ENCODE measurements around the gene ZNF490.

The ZNF490 gene

DNA sequence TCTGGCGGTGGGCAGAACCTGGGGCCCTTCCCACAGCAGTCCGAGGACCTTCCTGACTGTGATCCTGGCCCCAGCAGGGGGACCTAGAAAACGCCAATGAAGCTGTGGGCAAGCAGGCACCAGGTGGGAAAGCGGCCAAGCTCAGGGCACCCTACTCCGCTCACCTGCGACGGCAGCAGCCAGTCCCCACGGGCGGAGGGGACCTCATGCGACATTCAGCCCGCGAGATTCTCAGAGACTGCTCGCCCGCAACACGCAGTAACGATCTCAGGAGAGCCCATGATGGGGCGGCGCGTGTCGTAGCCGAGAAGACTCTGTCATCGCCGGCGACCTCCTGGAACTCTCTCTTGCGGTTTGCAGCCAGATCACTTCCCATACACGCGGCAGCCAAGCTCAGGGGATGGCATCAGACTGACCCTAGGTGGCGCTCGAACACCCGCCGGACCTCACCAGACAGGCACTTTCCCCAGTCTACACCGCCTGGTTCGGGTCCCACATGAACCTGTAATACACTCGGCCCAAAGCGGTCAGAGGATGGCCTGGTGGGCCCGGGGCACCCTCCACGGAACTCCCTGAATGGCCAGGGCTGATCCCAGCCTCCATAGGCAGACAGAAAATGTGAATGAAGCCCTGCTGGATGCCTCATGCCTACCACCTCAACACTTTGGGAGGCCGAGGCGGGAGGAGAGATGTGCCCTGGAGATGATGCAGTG, 29.4 kb upstream of the ZNF490 start:
- peak overlapping the region; percentile 43 for H3K4me3 ChIP-seq (ENCODE audit: low read length)
- DNase-seq (ENCODE audit: low read depth) = peak; percentile 80
- TF ChIP-seq, protein P1, sequence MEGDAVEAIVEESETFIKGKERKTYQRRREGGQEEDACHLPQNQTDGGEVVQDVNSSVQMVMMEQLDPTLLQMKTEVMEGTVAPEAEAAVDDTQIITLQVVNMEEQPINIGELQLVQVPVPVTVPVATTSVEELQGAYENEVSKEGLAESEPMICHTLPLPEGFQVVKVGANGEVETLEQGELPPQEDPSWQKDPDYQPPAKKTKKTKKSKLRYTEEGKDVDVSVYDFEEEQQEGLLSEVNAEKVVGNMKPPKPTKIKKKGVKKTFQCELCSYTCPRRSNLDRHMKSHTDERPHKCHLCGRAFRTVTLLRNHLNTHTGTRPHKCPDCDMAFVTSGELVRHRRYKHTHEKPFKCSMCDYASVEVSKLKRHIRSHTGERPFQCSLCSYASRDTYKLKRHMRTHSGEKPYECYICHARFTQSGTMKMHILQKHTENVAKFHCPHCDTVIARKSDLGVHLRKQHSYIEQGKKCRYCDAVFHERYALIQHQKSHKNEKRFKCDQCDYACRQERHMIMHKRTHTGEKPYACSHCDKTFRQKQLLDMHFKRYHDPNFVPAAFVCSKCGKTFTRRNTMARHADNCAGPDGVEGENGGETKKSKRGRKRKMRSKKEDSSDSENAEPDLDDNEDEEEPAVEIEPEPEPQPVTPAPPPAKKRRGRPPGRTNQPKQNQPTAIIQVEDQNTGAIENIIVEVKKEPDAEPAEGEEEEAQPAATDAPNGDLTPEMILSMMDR (conservative IDR thresholded peaks at IDR 0.05; ENCODE audit: low read length) = peak; percentile 73

DNA sequence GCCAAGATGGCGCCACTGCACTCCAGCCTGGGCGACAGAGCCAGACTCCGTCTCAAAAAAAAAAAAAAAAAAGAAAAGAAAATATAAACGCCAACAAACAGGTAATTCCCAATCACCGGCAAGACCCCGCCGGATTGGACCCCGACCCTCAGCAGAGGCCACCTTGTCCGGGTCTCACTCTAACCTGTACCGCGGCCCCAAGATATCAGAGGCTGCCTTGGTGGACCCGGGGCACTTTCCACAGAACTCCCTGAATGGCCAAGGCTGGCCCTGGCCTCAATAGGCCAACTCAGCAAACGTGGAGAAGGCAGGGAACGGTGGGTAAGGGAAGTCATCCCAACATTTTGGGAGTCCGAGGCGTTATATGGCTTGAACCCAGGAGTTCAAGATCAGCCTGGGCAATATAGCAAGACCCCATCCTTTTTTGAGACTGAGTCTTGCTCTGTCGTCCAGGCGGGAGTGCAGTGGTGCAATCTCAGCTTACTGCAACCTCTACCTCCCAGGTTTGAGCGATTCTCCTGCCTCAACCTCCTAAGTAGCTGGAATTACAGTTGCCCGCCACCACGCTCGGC, 28.1 kb upstream of the ZNF490 start:
- TF ChIP-seq, protein P1 (conservative IDR thresholded peaks at IDR 0.05; ENCODE audit: low read length) = no peak
- H3K4me3 ChIP-seq (ENCODE audit: low read length) = no peak overlapping the region
- no peak for DNase-seq (ENCODE audit: low read depth)

DNA sequence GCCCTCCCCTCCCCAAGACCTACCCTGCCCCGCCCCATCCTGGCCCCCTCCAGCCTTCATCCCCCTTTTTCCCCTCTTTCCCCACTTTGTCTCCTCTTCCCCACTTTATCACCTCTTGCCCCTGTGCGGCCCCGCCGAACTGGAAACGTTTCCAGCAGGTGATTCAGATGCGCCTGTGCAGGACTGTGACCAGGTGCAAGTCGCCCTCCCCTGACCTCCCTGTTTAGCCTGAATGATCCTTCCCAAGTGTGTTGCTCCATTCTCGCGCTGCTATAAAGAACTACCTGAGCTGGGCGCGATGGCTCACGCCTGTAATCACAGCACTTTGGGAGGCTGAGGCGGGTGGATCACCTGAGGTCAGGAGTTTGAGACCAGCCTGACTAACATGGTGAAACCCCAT, 26.0 kb upstream of the ZNF490 start:
- DNase-seq (ENCODE audit: low read depth) = no peak
- TF ChIP-seq, protein P1 (conservative IDR thresholded peaks at IDR 0.05; ENCODE audit: low read length) = no peak
- no peak overlapping the region for H3K4me3 ChIP-seq (ENCODE audit: low read length)

DNA sequence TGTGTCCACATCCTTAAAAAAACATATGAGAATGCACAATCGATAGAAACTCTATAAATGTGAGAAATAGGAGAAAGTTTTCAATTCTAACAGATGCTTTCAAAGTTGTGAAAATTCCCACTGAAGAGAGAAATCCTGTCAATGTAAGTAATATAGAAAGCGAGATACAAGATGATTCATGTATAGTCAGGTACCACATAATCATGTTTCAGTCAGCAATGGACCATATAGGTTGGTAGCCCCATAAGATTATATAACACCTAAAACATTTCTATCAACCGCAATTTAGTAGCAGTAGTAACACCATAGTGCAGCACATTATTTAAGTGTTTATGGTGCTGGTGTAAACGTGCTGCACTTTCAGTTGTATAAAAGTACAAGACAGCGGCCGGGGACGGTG, 18.6 kb upstream of the ZNF490 start:
- DNase-seq (ENCODE audit: low read depth) = no peak
- H3K4me3 ChIP-seq (ENCODE audit: low read length) = no peak overlapping the region
- TF ChIP-seq, protein P1 (conservative IDR thresholded peaks at IDR 0.05; ENCODE audit: low read length) = no peak

DNA sequence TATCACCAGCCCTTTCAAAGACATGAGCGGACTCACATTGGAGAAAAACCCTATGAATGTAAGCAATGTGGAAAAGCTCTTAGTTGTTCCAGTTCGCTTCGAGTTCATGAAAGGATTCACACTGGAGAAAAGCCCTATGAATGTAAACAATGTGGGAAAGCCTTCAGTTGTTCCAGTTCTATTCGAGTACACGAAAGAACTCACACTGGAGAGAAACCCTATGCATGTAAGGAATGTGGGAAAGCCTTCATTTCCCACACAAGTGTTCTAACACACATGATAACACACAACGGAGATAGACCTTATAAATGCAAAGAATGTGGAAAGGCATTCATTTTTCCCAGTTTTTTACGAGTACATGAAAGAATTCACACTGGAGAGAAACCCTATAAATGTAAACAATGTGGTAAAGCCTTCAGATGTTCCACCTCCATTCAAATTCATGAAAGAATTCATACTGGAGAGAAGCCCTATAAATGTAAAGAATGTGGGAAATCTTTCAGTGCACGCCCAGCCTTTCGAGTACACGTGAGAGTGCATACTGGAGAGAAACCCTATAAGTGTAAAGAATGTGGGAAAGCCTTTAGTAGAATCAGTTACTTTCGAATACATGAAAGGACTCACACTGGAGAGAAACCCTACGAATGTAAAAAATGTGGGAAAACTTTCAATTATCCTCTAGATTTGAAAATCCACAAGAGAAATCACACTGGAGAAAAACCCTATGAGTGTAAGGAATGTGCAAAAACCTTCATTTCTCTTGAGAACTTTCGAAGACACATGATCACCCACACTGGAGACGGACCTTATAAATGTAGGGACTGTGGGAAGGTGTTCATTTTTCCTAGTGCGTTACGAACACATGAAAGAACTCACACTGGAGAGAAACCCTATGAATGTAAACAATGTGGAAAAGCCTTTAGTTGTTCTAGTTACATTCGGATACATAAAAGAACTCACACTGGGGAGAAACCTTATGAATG, 17.7 kb upstream of the ZNF490 start:
- no peak overlapping the region for H3K4me3 ChIP-seq (ENCODE audit: low read length)
- no peak for DNase-seq (ENCODE audit: low read depth)
- TF ChIP-seq, protein P1 (conservative IDR thresholded peaks at IDR 0.05; ENCODE audit: low read length) = no peak

DNA sequence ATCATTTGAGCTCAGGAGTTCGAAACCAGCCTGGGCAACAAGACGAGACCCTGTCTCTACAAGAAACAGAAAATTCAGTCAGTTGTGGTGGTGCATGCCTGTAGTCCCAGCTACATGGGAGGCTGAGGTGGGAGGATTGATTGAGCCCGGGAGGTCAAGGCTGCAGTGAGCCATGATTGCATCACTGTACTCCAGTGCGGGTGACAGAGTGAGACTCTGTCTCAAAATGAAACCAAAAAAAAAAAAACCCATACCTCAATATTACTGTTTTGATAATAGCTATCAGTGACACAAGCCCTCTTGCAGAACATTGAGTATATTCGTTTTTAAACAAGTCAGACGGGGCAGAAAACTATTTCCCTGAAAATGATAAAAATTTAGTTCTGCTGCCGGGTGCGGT, 16.3 kb upstream of the ZNF490 start:
- TF ChIP-seq, protein P1 (conservative IDR thresholded peaks at IDR 0.05; ENCODE audit: low read length) = no peak
- DNase-seq (ENCODE audit: low read depth) = no peak
- H3K4me3 ChIP-seq (ENCODE audit: low read length) = no peak overlapping the region
